Measurements from ENCODE around the gene FMNL3.

DNA sequence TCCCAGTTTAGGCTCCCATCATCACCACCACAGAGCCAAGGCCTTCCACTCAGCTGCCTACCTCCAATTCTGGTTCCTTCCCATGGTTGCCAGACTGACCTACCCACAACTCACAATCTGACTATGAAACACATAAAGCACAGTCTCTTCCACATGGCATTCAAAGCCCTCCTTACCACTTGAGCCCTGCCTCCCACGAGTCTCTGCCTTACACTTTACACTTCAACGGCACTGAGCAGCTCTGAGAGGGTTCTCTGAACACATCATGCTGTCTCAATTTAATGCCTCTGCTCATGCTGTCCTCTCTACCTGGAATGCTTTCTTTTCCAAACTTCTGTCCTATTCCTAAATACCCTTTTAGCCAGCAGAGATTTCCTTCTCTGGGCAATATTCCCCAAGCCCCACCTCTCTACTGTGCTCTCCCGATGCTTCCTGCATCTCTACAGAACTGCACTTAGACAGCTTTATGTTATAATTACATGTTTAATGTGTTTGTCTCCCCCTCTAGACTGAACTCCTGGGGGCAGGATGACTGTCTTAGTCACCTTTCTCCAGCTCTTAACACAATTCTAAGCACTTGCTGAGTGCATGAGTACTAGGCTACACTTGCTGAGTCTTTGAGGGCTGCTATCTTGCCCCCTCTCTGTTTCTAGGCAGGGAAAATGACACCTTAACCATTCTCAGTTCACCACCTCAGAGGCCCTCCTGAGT is 23.5 kb downstream of the FMNL3 start:
- TF ChIP-seq, protein P1, sequence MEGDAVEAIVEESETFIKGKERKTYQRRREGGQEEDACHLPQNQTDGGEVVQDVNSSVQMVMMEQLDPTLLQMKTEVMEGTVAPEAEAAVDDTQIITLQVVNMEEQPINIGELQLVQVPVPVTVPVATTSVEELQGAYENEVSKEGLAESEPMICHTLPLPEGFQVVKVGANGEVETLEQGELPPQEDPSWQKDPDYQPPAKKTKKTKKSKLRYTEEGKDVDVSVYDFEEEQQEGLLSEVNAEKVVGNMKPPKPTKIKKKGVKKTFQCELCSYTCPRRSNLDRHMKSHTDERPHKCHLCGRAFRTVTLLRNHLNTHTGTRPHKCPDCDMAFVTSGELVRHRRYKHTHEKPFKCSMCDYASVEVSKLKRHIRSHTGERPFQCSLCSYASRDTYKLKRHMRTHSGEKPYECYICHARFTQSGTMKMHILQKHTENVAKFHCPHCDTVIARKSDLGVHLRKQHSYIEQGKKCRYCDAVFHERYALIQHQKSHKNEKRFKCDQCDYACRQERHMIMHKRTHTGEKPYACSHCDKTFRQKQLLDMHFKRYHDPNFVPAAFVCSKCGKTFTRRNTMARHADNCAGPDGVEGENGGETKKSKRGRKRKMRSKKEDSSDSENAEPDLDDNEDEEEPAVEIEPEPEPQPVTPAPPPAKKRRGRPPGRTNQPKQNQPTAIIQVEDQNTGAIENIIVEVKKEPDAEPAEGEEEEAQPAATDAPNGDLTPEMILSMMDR (IDR thresholded peaks at IDR 0.05) = no peak
- no peak for TF ChIP-seq EZH2 (IDR thresholded peaks at IDR 0.05)
- no peak for TF ChIP-seq EZH2phosphoT487 (IDR thresholded peaks at IDR 0.05)

Data from neural progenitor cell (in vitro differentiated cells).